Ovary (tissue), 9 donors: ENCODE data around the gene NPAS3. TPM values are rescaled to one million over a fixed set of nuclear protein-coding genes. Genes with fewer than 3 reads are reported as not detected.

Experiments
- DNase-seq, 5 donors: peaks; one replicate each; pipeline ENCODE4 v3.0.0-alpha.2; 2019 to 2020
- H3K27ac ChIP-seq, 2 donors: fragments of 200-600 bp; one replicate each; pipeline versions ENCODE4 v1.5.1 to v1.8.0; 2019 to 2022
- H3K27me3 ChIP-seq: fragments of 200-600 bp; one replicate; pipeline ENCODE4 v1.8.0; 2022
- H3K36me3 ChIP-seq: fragments of 200-600 bp; sonication (generic); one replicate; pipeline ENCODE4 v1.5.1; 2019
- H3K4me1 ChIP-seq: one replicate; pipeline ENCODE4 v1.8.1; 2013; ENCODE audit warnings: mild to moderate bottlenecking, moderate library complexity; ENCODE audit not compliant: insufficient read depth
- H3K4me3 ChIP-seq: fragments of 200-600 bp; sonication (generic); one replicate; pipeline ENCODE4 v1.5.1; 2017
- H3K9me3 ChIP-seq, 2 donors: fragments of 200-600 bp in 1 of 2; sonication (generic) in 1 of 2; one replicate each; pipeline versions ENCODE4 v1.5.1 to v1.8.1; 2013 to 2019; ENCODE audit warnings: mild to moderate bottlenecking in 1 of 2, moderate library complexity in 1 of 2
- EP300 ChIP-seq: sonication (generic); formaldehyde crosslinking; IDR thresholded peaks from one replicate; pipeline ENCODE4 v1.6.1; 2017; ENCODE audit warnings: antibody characterized with exemption
- POLR2A ChIP-seq: fragments of 450-650 bp; IDR thresholded peaks from one replicate; pipeline ENCODE4 v1.6.1; 2017; ENCODE audit warnings: antibody characterized with exemption, mild to moderate bottlenecking, moderate library complexity
- WGBS, 3 donors: extraction: QIAGEN DNeasy Blood & Tissue Kit in 1 of 3; methylation state at CpG; one replicate each; pipeline versions ENCODE4 v1.1.5 to v1.1.7; 2013 to 2017; 5-methylcytosine and 5-hydroxymethylcytosine counted together
- intact Hi-C, 4 donors: fragments of 100-400 bp; cut with DNase I; formaldehyde crosslinking; loops; one replicate each; pipeline versions ENCODE4 v1.11.0 to v1.15.1; 2022 to 2023
- polyA plus RNA-seq, 2 donors: library from polyadenylated mRNA; stranded (reverse); fragments of 200-250 nt in 1 of 2; fragments of 350-450 nt in 1 of 2; fragmentation: Illumina TruSeq in 1 of 2; extraction: RNeasy Lipid Tissue Mini Kit (QIAGEN cat#74804) in 1 of 2; gene quantifications; one replicate each; pipeline ENCODE4 v1.2.3, GENCODE V29; 2013 to 2014
- total RNA-seq, 7 donors: library from RNA; depleted of rRNA in 2 of 7; stranded (reverse); fragments of >200 nt in 2 of 7; fragmentation: NEBNext Ultra II Directional in 3 of 7; extraction: Animal tissue kit (Norgen Biotek cat#: 25700) in 3 of 7; gene quantifications; one replicate each; pipeline versions ENCODE4 v1.1.0 to v1.2.4, GENCODE V29; 2016 to 2023
- TF ChIP-seq, protein P1 (sequence below), 3 donors: fragments of 450-650 bp in 2 of 3; fragments of 200-600 bp in 1 of 3; IDR thresholded peaks; one replicate each; pipeline versions ENCODE4 v1.5.1 to v1.8.0; 2016 to 2022; ENCODE audit warnings: antibody characterized with exemption in 3 of 3, mild to moderate bottlenecking in 1 of 3
- donor health status: DM: no; HTN: no; CAD: no; lungs with moderate emphysema.
- donor health status: DM: no; HTN: no; CAD: no.
- donor health status: Bipolar disorder and iron deficiency.
- donor health status: DM: yes; HTN: yes; CAD: no.
- donor health status: DM: no; HTN: no; CAD: no.
- donor health status: DM: yes; HTN: yes; CAD: no.

The NPAS3 gene
- total and polyA plus RNA-seq, 9 donors: 1.9 to 15.4 (median 11.4) TPM

DNA sequence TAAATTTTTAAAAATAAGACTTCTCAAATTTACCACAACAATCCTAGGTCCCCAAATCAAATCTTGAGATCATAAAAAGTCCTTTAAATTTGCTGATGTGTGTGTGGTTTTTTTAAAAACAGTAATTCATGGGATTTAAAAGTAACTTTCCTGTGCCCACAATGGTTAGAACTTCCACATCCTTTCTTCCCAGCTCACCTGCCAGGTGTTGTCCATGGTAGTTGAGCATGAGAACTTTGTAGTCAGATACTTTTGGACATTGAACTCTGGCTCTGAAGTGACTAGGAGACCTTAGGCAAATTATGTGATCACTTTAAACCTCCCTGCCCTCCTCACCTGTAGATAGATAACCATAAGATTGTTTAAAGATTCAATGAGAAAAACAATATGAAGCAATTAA lies 253.2 kb downstream of the NPAS3 start:
- Histone ChIP-seq H3K4me1 (no peaks in the 10 kb centered on the region), H3K27me3 (no peaks in the 10 kb centered on the region), H3K9me3 (no peaks in the 10 kb centered on the region), H3K36me3 (no peaks in the 10 kb centered on the region), H3K27ac (no peak overlapping the region), H3K4me3 (no peak overlapping the region)
- TF ChIP-seq EP300: no peak
- intact Hi-C loops: no loop called here
- DNase-seq: no peak

DNA sequence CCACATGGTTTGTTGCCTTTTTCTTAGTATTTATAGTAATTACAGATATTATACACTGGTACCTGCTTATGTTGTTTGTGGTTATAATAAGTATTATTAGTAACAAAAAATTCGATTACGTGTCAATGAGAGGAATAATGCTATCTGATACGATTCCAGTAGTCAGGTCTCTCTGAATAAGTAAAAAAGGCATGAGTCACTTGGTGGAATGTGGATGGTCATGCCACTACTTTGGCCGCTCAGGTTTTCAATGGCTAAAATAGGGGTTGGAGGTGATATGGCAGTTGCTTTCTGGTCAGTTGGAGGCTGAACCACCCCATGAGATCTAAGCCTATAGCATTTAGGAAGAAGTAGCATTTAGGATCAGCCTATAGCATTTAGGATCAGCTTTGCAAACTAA lies 255.9 kb downstream of the NPAS3 start:
- intact Hi-C loops: no loop called here
- no peak for DNase-seq
- H3K27me3 ChIP-seq: no peaks in the 10 kb centered on the region
- TF ChIP-seq POLR2A (no peak), EP300 (no peak)
- TF ChIP-seq, protein P1, sequence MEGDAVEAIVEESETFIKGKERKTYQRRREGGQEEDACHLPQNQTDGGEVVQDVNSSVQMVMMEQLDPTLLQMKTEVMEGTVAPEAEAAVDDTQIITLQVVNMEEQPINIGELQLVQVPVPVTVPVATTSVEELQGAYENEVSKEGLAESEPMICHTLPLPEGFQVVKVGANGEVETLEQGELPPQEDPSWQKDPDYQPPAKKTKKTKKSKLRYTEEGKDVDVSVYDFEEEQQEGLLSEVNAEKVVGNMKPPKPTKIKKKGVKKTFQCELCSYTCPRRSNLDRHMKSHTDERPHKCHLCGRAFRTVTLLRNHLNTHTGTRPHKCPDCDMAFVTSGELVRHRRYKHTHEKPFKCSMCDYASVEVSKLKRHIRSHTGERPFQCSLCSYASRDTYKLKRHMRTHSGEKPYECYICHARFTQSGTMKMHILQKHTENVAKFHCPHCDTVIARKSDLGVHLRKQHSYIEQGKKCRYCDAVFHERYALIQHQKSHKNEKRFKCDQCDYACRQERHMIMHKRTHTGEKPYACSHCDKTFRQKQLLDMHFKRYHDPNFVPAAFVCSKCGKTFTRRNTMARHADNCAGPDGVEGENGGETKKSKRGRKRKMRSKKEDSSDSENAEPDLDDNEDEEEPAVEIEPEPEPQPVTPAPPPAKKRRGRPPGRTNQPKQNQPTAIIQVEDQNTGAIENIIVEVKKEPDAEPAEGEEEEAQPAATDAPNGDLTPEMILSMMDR (IDR thresholded peaks at IDR 0.05): no peak
- 96 to 98% (median 97%) methylated on average over 4 of the region's 4 CpGs for WGBS, 3 donors
- no peaks in the 10 kb centered on the region for H3K9me3 ChIP-seq
- H3K36me3 ChIP-seq: no peaks in the 10 kb centered on the region
- H3K4me3 ChIP-seq: no peak overlapping the region
- H3K4me1 ChIP-seq: no peaks in the 10 kb centered on the region
- H3K27ac ChIP-seq: no peak overlapping the region

DNA sequence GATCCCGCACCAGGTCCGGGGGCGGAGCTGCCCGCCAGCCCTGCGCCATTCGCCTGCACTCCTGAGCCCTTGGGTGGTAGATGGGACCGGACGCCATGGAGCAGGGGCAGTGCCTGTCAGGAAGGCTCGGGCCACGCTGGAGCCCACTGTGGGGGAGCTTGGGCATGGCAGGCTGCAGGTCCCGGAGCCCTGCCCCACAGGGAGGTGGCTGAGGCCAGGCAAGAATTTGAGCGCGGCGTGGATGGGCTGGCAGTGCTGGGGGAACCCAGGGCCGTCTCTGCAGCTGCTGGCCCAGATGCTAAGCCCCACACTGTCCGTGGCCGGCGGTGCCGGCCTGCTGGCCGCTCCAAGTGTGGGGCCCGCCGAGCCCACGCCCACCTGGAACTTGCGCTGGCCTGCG lies 260.0 kb downstream of the NPAS3 start:
- Histone ChIP-seq H3K9me3 (no peaks in the 10 kb centered on the region), H3K4me1 (no peaks in the 10 kb centered on the region), H3K27me3 (no peaks in the 10 kb centered on the region), H3K27ac (no peak overlapping the region), H3K4me3 (no peak overlapping the region), H3K36me3 (no peaks in the 10 kb centered on the region)
- no peak for DNase-seq
- 96 to 100% (median 97%) methylated on average over 21 to 25 of the region's 25 CpGs for WGBS, 3 donors
- intact Hi-C loops: no loop called here
- TF ChIP-seq, protein P1 (IDR thresholded peaks at IDR 0.05): no peak
- no peak for TF ChIP-seq POLR2A
- TF ChIP-seq EP300: no peak

DNA sequence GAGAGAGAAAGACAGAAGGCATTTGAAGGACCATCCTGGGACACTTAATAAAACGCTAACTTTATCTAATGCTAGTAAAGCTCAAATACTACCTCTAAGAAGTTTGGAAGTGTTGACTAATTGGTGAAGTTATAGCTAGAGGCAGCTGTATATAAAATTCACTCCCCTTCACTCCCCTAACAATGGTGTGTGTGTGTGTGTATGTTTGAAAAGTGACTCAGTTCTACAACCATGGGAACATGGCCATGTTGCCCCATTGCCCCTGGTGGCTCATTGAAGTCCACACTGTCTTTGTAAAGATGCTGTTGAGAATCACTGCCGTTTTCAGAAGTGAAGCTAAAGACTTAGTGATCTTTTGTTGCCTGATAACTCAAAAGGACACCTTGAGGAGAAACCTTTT lies 262.4 kb downstream of the NPAS3 start:
- Histone ChIP-seq H3K27me3 (no peaks in the 10 kb centered on the region), H3K4me3 (no peak overlapping the region), H3K27ac (no peak overlapping the region), H3K36me3 (no peaks in the 10 kb centered on the region), H3K9me3 (no peaks in the 10 kb centered on the region), H3K4me1 (no peaks in the 10 kb centered on the region)
- 87 to 90% (median 88%) methylated on average over 2 of the region's 2 CpGs for WGBS, 3 donors
- intact Hi-C loops: no loop called here
- TF ChIP-seq, protein P1 (IDR thresholded peaks at IDR 0.05): no peak
- DNase-seq: no peak

DNA sequence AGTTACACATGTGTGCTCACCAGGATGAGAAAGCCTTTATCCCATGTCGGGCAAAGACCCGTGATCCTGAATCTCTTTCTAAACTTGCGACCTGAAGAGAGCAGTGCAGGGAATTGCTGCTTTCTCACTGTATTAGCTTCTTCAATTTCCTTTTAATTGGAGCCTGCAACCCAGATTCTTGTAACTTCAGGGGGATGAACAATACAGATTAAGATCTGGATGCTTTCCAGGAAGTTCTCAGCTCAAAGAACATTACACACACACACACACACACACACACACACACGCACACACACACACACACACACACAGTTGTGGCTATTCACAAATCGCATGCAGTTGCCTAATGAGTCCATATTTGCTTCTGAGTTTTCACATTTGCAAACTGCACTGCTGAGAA lies 268.3 kb downstream of the NPAS3 start:
- TF ChIP-seq EP300: no peak
- TF ChIP-seq, protein P1 (IDR thresholded peaks at IDR 0.05): no peak
- no peak for TF ChIP-seq POLR2A
- Histone ChIP-seq H3K27me3 (no peaks in the 10 kb centered on the region), H3K9me3 (no peaks in the 10 kb centered on the region), H3K4me1 (no peaks in the 10 kb centered on the region), H3K27ac (no peak overlapping the region), H3K36me3 (no peaks in the 10 kb centered on the region), H3K4me3 (no peak overlapping the region)
- 66 to 73% (median 68%) methylated on average over 5 of the region's 5 CpGs for WGBS, 3 donors
- DNase-seq: no peak
- intact Hi-C loops: no loop called here
